Skeletal muscle cell (primary cell): Measurements from ENCODE around the gene HILPDA.
A peak's percentile ranks its signal among the peaks of the same experiment; 100 is the strongest.

ENCODE experiments used
- DNase-seq: peaks from one replicate; pipeline ENCODE4 v3.0.0-alpha.2; 2010; ENCODE audit warnings: low read depth
- H3K4me3 ChIP-seq: 2 replicates; pipeline ENCODE4 v1.5.1; 2011; ENCODE audit warnings: low read depth, mild to moderate bottlenecking, control low read depth, low read length, moderate library complexity

HILPDA gene

GRCh38 chr7:128430207-128430606 lies 25.5 kb upstream of the HILPDA start:
- H3K4me3 ChIP-seq: no peak overlapping the region
- DNase-seq: no peak

GRCh38 chr7:128431221-128431620 lies 24.5 kb upstream of the HILPDA start:
- no peak for DNase-seq
- H3K4me3 ChIP-seq: no peak overlapping the region

- no peak for DNase-seq
- H3K4me3 ChIP-seq: no peak overlapping the region
Observed at GRCh38 chr7:128431754-128432153, 23.9 kb upstream of the HILPDA start.

GRCh38 chr7:128434413-128435326 lies 21.0 kb upstream of the HILPDA start:
- H3K4me3 ChIP-seq: no peak overlapping the region
- no peak for DNase-seq

- H3K4me3 ChIP-seq: no peak overlapping the region
- no peak for DNase-seq
Observed at GRCh38 chr7:128435327-128435686, 20.4 kb upstream of the HILPDA start.

- DNase-seq: no peak
- H3K4me3 ChIP-seq: no peak overlapping the region
Observed at GRCh38 chr7:128437426-128438332, 18.0 kb upstream of the HILPDA start.

- no peak overlapping the region for H3K4me3 ChIP-seq
Observed at GRCh38 chr7:128442356-128442755, 13.3 kb upstream of the HILPDA start.

GRCh38 chr7:128443831-128444600 lies 11.7 kb upstream of the HILPDA start:
- no peak overlapping the region for H3K4me3 ChIP-seq
- DNase-seq: no peak

More at GRCh38 chr7:128442356-128442755, 13.3 kb upstream of the HILPDA start:
- DNase-seq: no peak

- H3K4me3 ChIP-seq: no peak overlapping the region
- no peak for DNase-seq
Observed at GRCh38 chr7:128446306-128446705, 9.4 kb upstream of the HILPDA start.

- DNase-seq: no peak
Observed at GRCh38 chr7:128447941-128448564, 7.6 kb upstream of the HILPDA start.

GRCh38 chr7:128448751-128449302 lies 6.9 kb upstream of the HILPDA start:
- no peak for DNase-seq
- no peak overlapping the region for H3K4me3 ChIP-seq

More at GRCh38 chr7:128447941-128448564, 7.6 kb upstream of the HILPDA start:
- no peak overlapping the region for H3K4me3 ChIP-seq

GRCh38 chr7:128450409-128450808 lies 5.3 kb upstream of the HILPDA start:
- no peak overlapping the region for H3K4me3 ChIP-seq
- DNase-seq: no peak

- no peak overlapping the region for H3K4me3 ChIP-seq
Observed at GRCh38 chr7:128450913-128451312, 4.8 kb upstream of the HILPDA start.

GRCh38 chr7:128452552-128452951 lies 3.1 kb upstream of the HILPDA start:
- DNase-seq: no peak
- no peak overlapping the region for H3K4me3 ChIP-seq

More at GRCh38 chr7:128450913-128451312, 4.8 kb upstream of the HILPDA start:
- no peak for DNase-seq

- peak; percentile 93 for DNase-seq
- H3K4me3 ChIP-seq: peak overlapping the region; percentile 6
Observed at GRCh38 chr7:128453836-128454804, 1.6 kb upstream of the HILPDA start.

GRCh38 chr7:128454808-128455542 lies 703 bp upstream of the HILPDA start:
- peak overlapping the region; percentile 99 for H3K4me3 ChIP-seq
- no peak for DNase-seq

- no peak for DNase-seq
- peak overlapping the region; percentile 99 for H3K4me3 ChIP-seq
Observed at GRCh38 chr7:128456255-128456725, 612 bp downstream of the HILPDA start.
